K562 (cell line): Measurements from ENCODE around the gene USP48. TPM values are rescaled to one million over a fixed set of nuclear protein-coding genes. Genes with fewer than 3 reads are reported as not detected.
A peak's percentile ranks its signal among the peaks of the same experiment; 100 is the strongest.

Experiments used
- BHLHE40 ChIP-seq: IDR thresholded peaks from 2 replicates; pipeline ENCODE4 v1.6.1; 2011; ENCODE audit warnings: low read length, improper control_type of control experiment
- EGR1 ChIP-seq: fragments of 450-650 bp; conservative IDR thresholded peaks from 2 replicates; pipeline ENCODE4 v1.6.1; 2017; ENCODE audit warnings: mild to moderate bottlenecking
- POLR3G ChIP-seq: IDR thresholded peaks from 2 replicates; pipeline ENCODE4 v1.6.1; 2011; ENCODE audit not compliant: insufficient read length, insufficient replicate concordance; ENCODE audit errors: extremely low read depth
- RB1 ChIP-seq: fragments of 450-650 bp; IDR thresholded peaks from 2 replicates; pipeline ENCODE4 v1.6.1; 2017; ENCODE audit warnings: low read depth, mild to moderate bottlenecking
- RBFOX2 ChIP-seq: fragments of 200-400 bp; formaldehyde crosslinking; IDR thresholded peaks from 2 replicates; pipeline ENCODE4 v1.6.1; 2017; ENCODE audit warnings: low read depth, mild to moderate bottlenecking, low read length, moderate library complexity
- ZNF408 ChIP-seq: fragments of 250-450 bp; sonication (Bioruptor Pico); IDR thresholded peaks from 2 replicates; pipeline ENCODE4 v1.4.0; 2020; ENCODE audit warnings: low read depth, mild to moderate bottlenecking, moderate library complexity
- polyA plus RNA-seq, 8 experiments: library from polyadenylated mRNA; depleted of rRNA in 4 of 8; stranded (reverse) in 5 of 8; unstranded in 3 of 8; fragments of >200 nt; fragmentation: Nextera tagmentation in 2 of 8; fragmentation: Illumina TruSeq in 1 of 8; extraction: Ambion mirVana in 2 of 8; extraction: Trizol in 1 of 8; gene quantifications; 2 replicates each; pipeline versions ENCODE4 v1.2.1 to v1.2.3, GENCODE V29; 2011 to 2014; ENCODE audit warnings: inconsistent platforms in 1 of 8, missing spikeins in 1 of 8
- total RNA-seq, 7 experiments: library from RNA; depleted of rRNA in 6 of 7; stranded (reverse); fragments of >200 nt in 6 of 7; fragmentation: Illumina TruSeq in 2 of 7; extraction: Trizol in 2 of 7; gene quantifications; 2 replicates each; pipeline versions ENCODE4 v1.2.1 to v1.2.3, GENCODE V29; 2011 to 2021; ENCODE audit warnings: low replicate concordance in 1 of 7
- TF ChIP-seq, protein P1 (sequence below): fragments of 250-450 bp; sonication (Bioruptor Pico); IDR thresholded peaks from 2 replicates; pipeline ENCODE4 v1.5.0; 2021; ENCODE audit warnings: mild to moderate bottlenecking, moderate library complexity

Gene USP48
- total and polyA plus RNA-seq, 9 of the 15 experiments (the other 6 are each of a cell fraction or from before 2014, with no cell fraction given): 23.3 to 123 (median 106) TPM

DNA sequence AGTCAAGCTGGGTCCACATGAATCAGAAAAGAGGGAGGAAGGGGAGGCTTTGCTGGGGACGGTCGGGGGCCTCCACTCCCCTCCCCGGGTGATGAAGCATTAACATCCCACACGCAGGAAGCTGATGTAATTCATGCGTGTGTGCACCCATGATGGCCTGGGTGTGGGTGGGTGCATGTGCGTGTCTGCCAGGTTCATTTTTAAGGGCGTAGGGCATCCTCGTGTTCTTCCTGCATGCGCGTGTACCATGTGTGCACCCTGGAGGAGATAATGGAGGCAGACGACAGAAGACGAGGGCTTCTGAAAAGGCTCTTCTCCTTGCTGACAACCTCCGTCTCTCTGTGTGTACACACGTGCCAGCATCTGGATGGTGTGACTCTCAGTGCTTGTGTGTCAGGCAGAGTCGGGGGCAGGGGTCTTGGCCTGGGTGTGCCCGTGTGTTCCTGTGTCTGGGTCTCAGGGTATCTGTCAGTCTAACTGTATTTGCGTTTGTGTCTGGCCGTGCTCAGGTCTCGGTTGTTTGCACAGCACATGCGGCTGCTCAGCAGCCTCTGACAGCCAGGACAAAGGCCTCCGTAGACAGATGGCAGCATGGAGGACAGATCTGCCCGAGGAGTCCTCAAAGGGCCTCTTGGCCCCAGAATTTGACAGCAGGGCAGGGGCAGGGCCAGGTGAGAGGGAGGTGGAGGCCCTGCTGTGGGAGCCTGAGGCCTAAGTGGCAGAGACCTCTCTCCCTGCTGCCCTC lies 116.2 kb downstream of the USP48 start (continued):
- TF ChIP-seq, protein P1, sequence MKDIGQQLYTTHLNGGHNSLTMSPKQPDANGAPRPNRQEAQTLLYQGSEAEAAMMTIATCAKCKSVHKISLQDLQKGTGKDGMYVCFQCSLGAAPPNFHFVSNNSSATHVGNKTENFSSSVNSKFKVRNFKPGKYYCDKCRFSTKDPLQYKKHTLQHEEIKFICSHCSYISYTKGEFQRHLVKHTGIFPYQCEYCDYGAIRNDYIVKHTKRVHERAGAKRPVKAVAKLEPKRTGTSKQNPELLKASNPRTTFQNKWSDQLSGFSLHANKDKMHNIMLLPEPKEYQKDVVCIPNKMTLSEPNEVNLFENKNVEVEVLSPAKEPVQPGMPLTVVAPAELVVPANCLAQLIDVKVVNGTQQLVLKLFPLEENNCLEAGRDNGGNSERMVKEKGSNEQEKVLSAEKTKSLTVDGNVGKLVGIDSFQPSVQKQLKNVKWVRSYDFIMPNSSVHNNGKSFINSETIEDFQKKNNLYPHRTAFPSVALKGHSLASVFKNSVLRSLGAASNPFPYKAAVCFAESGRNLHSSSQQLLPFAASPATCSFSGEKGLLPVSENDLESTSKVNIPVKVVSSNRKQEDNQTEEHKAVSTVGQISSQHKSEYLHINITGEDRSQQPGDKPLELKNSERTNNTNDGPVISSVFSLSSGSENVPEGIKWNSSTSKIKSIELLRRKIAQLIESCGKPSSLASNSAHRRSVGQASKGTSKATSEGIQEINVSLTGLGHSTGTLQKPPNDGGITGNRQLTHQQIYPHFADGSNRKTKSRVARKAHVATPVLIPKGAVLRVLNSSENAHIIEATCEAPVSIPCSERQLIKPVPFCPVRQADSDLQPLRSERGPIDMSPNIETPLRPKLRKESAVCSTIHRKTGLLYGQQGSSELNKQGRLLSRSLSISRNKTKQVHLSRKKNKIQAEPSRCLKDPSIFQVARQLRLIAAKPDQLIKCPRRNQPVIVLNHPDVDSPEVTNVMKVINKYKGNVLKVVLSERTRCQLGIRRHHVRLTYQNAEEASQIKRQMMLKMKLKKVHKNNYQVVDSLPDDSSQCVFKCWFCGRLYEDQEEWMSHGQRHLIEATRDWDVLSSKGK (CRISPR knock-in tag): no peak
- no peak for TF ChIP-seq ZNF408 (CRISPR knock-in tag)
- TF ChIP-seq EGR1: peak; percentile 30; the same call in 1 of the 2 replicates
- no peak for TF ChIP-seq POLR3G
- peak; percentile 11; the same call in 1 of the 2 replicates for TF ChIP-seq BHLHE40
- TF ChIP-seq RB1: no peak
- TF ChIP-seq RBFOX2: 0 out of 2 replicates have a peak, but pooled peaks have one; percentile 4
